Activated gamma-delta T cell treated with anti-CD3 and anti-CD28 coated beads, Interleukin-2, amount 50 U/mL, for 16 hours (primary cell): ENCODE measurements around the gene CCDC112.
"Not testable (repeated sequence)": the region's sequence is repeated elsewhere in the genome, so short reads cannot be mapped to it uniquely, and the experiment has no call there.

ENCODE experiments used
- DNase-seq: peaks from one replicate; pipeline ENCODE4 v3.0.0-alpha.2; 2020; ENCODE audit warnings: low read depth

The CCDC112 gene

DNA sequence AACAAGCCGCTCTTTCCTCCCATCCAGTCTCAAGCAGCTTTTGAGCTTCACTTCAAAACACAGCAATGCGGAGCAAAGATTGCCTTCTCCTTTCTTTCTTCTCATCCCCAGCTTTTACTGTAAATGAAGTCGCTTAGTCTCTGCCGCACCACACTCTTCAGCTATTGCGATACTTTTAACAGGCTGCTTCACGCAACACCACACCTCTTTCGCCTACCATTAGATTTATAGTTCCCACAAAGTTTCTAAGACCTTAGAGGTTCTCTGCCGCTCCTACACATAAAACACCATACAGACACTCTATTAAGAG, 34.5 kb downstream of the CCDC112 start:
- DNase-seq, result no peak

DNA sequence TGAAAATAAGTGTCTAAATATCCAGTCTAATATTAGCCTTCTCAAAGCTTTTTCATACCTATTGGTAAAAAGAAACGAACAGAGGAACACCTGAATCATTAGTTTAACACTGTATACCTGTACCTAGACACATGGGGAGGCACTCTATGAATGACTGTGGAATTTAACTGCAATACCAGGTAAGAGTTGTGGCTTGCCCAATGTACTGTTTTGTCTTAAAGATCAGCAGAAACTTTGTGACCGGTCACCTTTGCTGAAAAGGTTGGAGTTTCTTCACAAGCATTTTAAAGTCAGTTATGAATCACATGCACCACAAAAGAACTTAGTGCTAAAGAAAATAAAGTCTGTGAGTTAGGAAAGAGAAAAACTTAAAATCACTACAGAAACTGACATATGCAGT, 36.2 kb downstream of the CCDC112 start:
- no peak for DNase-seq

DNA sequence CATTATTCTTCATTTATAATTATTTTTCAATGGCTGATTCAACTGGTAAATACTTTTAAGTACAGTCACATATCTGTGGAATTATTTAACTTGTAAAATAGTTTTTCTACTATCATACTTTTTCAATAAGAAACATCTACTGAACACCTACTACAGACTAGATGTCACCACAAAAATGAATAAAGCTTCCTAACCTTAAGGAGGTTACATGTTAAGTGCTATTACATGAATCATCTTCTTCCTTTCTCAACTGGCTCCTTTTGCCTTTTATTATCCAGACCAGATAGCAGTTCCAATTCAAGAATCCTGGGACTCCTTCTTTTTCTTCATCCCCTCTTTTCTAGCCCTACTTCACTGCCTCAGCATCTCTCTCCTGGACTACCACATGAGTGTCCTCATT, 38.5 kb downstream of the CCDC112 start:
- DNase-seq, result no peak

DNA sequence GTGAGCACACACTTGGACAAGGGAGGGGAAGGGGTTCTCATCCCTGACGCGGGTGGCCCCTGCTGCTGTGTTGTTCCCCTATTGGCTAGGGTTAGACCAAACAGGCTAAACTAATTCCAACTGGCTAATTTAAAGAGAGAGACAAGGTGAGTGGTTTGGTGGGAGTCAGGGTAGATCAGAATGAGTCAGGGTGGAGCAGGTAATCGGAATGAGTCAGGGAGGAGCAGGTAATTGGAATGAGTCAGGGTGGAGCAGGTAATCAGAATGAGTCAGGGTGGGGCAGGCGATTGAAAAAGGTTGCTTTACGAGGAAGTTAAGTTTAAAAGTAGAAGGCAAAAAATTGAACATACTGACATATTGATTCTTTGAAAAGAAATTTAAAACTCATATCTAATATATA, 47.1 kb downstream of the CCDC112 start:
- not testable (repeated sequence) for DNase-seq

DNA sequence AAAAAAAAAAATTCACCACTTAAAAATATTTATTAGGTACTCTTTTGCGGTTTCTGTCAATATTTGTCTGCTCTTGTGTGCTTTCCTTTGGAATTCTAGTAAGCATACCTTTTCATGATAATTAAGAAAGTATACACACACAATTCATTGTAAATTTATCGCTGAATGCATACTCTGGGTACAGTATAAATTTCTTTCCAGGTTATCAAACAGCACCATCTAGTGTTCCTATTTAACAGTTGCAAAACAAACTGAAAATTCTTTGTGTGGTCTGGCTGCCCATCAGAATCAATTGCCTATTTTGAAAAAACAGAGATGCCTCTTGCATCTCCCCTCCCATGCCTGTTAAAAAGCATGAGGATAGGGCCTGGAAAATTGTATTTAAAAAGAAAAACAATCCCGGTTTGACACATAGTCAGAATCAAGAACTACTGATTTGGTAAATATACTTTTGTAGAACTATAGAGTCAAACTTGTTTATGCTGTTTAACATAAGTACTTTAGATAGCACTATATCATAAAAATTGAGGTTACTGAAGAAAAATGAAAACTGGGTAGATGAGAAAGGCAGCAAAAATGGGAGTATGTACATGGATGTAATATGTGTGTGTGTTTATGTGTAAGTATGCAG, 50.0 kb downstream of the CCDC112 start:
- DNase-seq, result no peak

DNA sequence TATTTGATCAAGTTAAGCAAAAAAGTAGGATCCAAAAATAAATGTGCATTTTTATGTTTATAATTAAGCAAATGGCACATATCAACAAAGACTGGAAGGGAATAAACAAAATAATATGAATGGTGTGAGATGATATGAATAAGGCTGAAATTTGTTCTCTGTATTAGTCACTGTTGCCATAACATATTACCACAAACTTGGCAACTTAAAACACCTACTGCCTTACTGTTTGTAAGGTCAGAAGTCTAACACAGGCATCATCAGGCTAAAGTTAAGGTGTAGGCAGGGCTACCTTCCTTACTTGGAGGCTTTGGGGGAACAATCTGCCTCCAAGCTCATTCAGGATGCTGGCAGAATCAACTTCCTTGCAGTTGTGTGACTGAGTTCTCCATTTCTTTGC, 53.0 kb downstream of the CCDC112 start:
- no peak for DNase-seq

- no peak for DNase-seq
Measured at GRCh38 chr5:115241881-115242642, 54.4 kb downstream of the CCDC112 start.

GRCh38 chr5:115237066-115237465, 59.4 kb downstream of the CCDC112 start:
- DNase-seq, result no peak

- no peak for DNase-seq
Measured at GRCh38 chr5:115236599-115236998, 59.9 kb downstream of the CCDC112 start.

GRCh38 chr5:115231598-115231997, 64.9 kb downstream of the CCDC112 start:
- DNase-seq, result no peak

- no peak for DNase-seq
Measured at GRCh38 chr5:115229606-115230005, 66.8 kb downstream of the CCDC112 start.

GRCh38 chr5:115227281-115227680, 69.2 kb downstream of the CCDC112 start:
- no peak for DNase-seq
